Osteocyte (in vitro differentiated cells): Measurements from ENCODE around the gene KBTBD2. TPM values are rescaled to one million over a fixed set of nuclear protein-coding genes. Genes with fewer than 3 reads are reported as not detected.
"Not testable (repeated sequence)": the region's sequence is repeated elsewhere in the genome, so short reads cannot be mapped to it uniquely, and the experiment has no call there.

Experiments used
- DNase-seq: peaks from one replicate; pipeline ENCODE4 v3.0.0; 2021; ENCODE audit warnings: mixed read lengths; ENCODE audit not compliant: unreplicated experiment; ENCODE audit errors: extremely low spot score
- H3K27ac Mint-ChIP-seq: one replicate; pipeline ENCODE4 v1.8.0; 2021; ENCODE audit warnings: mild to moderate bottlenecking, mixed read lengths; ENCODE audit not compliant: unreplicated experiment
- H3K27me3 Mint-ChIP-seq: one replicate; pipeline ENCODE4 v1.8.0; 2021; ENCODE audit warnings: mixed read lengths; ENCODE audit not compliant: unreplicated experiment
- H3K36me3 Mint-ChIP-seq: one replicate; pipeline ENCODE4 v1.8.0; 2021; ENCODE audit warnings: mixed read lengths; ENCODE audit not compliant: unreplicated experiment
- H3K4me1 Mint-ChIP-seq: one replicate; pipeline ENCODE4 v1.8.0; 2021; ENCODE audit warnings: mixed read lengths; ENCODE audit not compliant: unreplicated experiment
- H3K4me3 Mint-ChIP-seq: one replicate; pipeline ENCODE4 v1.8.0; 2021; ENCODE audit warnings: mild to moderate bottlenecking, moderate library complexity, mixed read lengths; ENCODE audit not compliant: unreplicated experiment
- H3K9me3 Mint-ChIP-seq: one replicate; pipeline ENCODE4 v1.8.0; 2021; ENCODE audit warnings: mixed read lengths; ENCODE audit not compliant: unreplicated experiment
- CTCF ChIP-seq: fragments of 200-600 bp; sonication (generic); IDR thresholded peaks from 2 replicates; pipeline ENCODE4 v1.5.0; 2021; ENCODE audit warnings: antibody characterized with exemption, mild to moderate bottlenecking, moderate library complexity
- total RNA-seq: library from RNA; stranded (reverse); gene quantifications from 2 replicates; pipeline ENCODE4 v1.2.1, GENCODE V29; 2021

Gene KBTBD2
- total RNA-seq, 1 donor from 2014 or later, result 33.9 TPM

- TF ChIP-seq CTCF, result no peak
- no peak for DNase-seq
- H3K9me3 Mint-ChIP-seq, result no peaks in the 10 kb centered on the region
- no peaks in the 10 kb centered on the region for H3K27me3 Mint-ChIP-seq
- no peaks in the 10 kb centered on the region for H3K36me3 Mint-ChIP-seq
- no peak overlapping the region for H3K27ac Mint-ChIP-seq
- no peak overlapping the region for H3K4me3 Mint-ChIP-seq
- H3K4me1 Mint-ChIP-seq, result peaks cover 10% of the 10 kb centered on the region
Observed at GRCh38 chr7:32901629-32902028, 10.1 kb upstream of the KBTBD2 start.

- H3K4me1 Mint-ChIP-seq, result peaks cover 6% of the 10 kb centered on the region
Observed at GRCh38 chr7:32900433-32900995, 9.0 kb upstream of the KBTBD2 start.

GRCh38 chr7:32897376-32897775 is 5.8 kb upstream of the KBTBD2 start:
- H3K9me3 Mint-ChIP-seq, H3K36me3 Mint-ChIP-seq, H3K27me3 Mint-ChIP-seq, H3K4me3 Mint-ChIP-seq, DNase-seq, H3K27ac Mint-ChIP-seq: not testable (repeated sequence)
- peaks cover 12% of the 10 kb centered on the region for H3K4me1 Mint-ChIP-seq

More at GRCh38 chr7:32900433-32900995, 9.0 kb upstream of the KBTBD2 start:
- no peaks in the 10 kb centered on the region for H3K36me3 Mint-ChIP-seq
- no peak overlapping the region for H3K27ac Mint-ChIP-seq
- no peak for DNase-seq
- TF ChIP-seq CTCF, result no peak
- no peaks in the 10 kb centered on the region for H3K9me3 Mint-ChIP-seq
- H3K27me3 Mint-ChIP-seq, result no peaks in the 10 kb centered on the region
- H3K4me3 Mint-ChIP-seq, result no peak overlapping the region

- no peaks in the 10 kb centered on the region for H3K36me3 Mint-ChIP-seq
- no peak for DNase-seq
- no peak for TF ChIP-seq CTCF
Observed at GRCh38 chr7:32896564-32897347, 5.2 kb upstream of the KBTBD2 start.

GRCh38 chr7:32894171-32894570 is 2.6 kb upstream of the KBTBD2 start:
- no peak for DNase-seq
- no peaks in the 10 kb centered on the region for H3K36me3 Mint-ChIP-seq
- no peaks in the 10 kb centered on the region for H3K27me3 Mint-ChIP-seq
- no peak overlapping the region for H3K4me3 Mint-ChIP-seq
- H3K27ac Mint-ChIP-seq, result no peak overlapping the region
- peaks cover 22% of the 10 kb centered on the region for H3K4me1 Mint-ChIP-seq
- H3K9me3 Mint-ChIP-seq, result no peaks in the 10 kb centered on the region
- TF ChIP-seq CTCF, result no peak

More at GRCh38 chr7:32896564-32897347, 5.2 kb upstream of the KBTBD2 start:
- H3K27ac Mint-ChIP-seq, result no peak overlapping the region
- no peak overlapping the region for H3K4me3 Mint-ChIP-seq
- H3K27me3 Mint-ChIP-seq, result no peaks in the 10 kb centered on the region
- H3K9me3 Mint-ChIP-seq, result no peaks in the 10 kb centered on the region
- H3K4me1 Mint-ChIP-seq, result peaks cover 13% of the 10 kb centered on the region
